ENCODE measurements around the gene SNRNP48. TPM values are rescaled to one million over a fixed set of nuclear protein-coding genes. Genes with fewer than 3 reads are reported as not detected.

Gene SNRNP48
- total RNA-seq, 1 experiment from 2014 or later = 7.7 TPM

- BruUV-seq (replicated peaks) = no TSS peak
- Histone ChIP-seq H2AFZ (ENCODE audit: low read length) (no peak overlapping the region), H3K36me3 (ENCODE audit: low read depth, low read length) (no peaks in the 10 kb centered on the region), H3K4me2 (ENCODE audit: low read length) (no peak overlapping the region), H3F3A (ENCODE audit: low read length, unreplicated experiment) (no peaks in the 10 kb centered on the region), H3K27ac (ENCODE audit: low read length) (no peak overlapping the region), H3K27me3 (ENCODE audit: low read length) (no peaks in the 10 kb centered on the region), H3K79me2 (ENCODE audit: low read length) (no peaks in the 10 kb centered on the region), H4K20me1 (ENCODE audit: low read length) (no peaks in the 10 kb centered on the region), H3K4me3 (ENCODE audit: low read length) (no peak overlapping the region), H3K9me2 (replicated peaks; ENCODE audit: low read length) (no peaks in the 10 kb centered on the region), H3K9ac (ENCODE audit: low read length) (no peak overlapping the region), H3K9me3 (ENCODE audit: low read length) (no peaks in the 10 kb centered on the region), H3K4me1 (ENCODE audit: insufficient read depth, low read length) (no peaks in the 10 kb centered on the region)
- ChIA-PET POLR2A (ENCODE audit: unreplicated experiment) (no interaction called here), CTCF (no interaction called here)
- TF ChIP-seq CTCF (conservative IDR thresholded peaks at IDR 0.05; ENCODE audit: low read depth, low read length) (no peak), EZH2phosphoT487 (IDR thresholded peaks at IDR 0.05; ENCODE audit: borderline replicate concordance, low read length) (no peak), EZH2 (IDR thresholded peaks at IDR 0.05; ENCODE audit: low read length, unreplicated experiment) (no peak)
- no peak for DNase-seq
- ATAC-seq = no peak
- intact Hi-C loops (cut with micrococcal nuclease) = no loop called here
Measured at GRCh38 chr6:7652957-7653356, 63.0 kb downstream of the SNRNP48 start.

- Histone ChIP-seq H2AFZ (ENCODE audit: low read length) (no peak overlapping the region), H3K9me2 (replicated peaks; ENCODE audit: low read length) (no peaks in the 10 kb centered on the region), H3K4me2 (ENCODE audit: low read length) (no peak overlapping the region), H3K79me2 (ENCODE audit: low read length) (no peaks in the 10 kb centered on the region), H3K27me3 (ENCODE audit: low read length) (no peaks in the 10 kb centered on the region), H3K4me1 (ENCODE audit: insufficient read depth, low read length) (no peaks in the 10 kb centered on the region), H3K4me3 (ENCODE audit: low read length) (no peak overlapping the region), H3K9me3 (ENCODE audit: low read length) (no peaks in the 10 kb centered on the region), H3F3A (ENCODE audit: low read length, unreplicated experiment) (no peaks in the 10 kb centered on the region), H3K27ac (ENCODE audit: low read length) (no peak overlapping the region), H3K36me3 (ENCODE audit: low read depth, low read length) (no peaks in the 10 kb centered on the region), H4K20me1 (ENCODE audit: low read length) (no peaks in the 10 kb centered on the region), H3K9ac (ENCODE audit: low read length) (no peak overlapping the region)
- DNase-seq (no peak), ATAC-seq (peak; percentile 46)
- POLR2A ChIA-PET (ENCODE audit: unreplicated experiment) = no interaction called here
- intact Hi-C loops (cut with micrococcal nuclease) = no loop called here
- no peak for TF ChIP-seq EZH2phosphoT487 (IDR thresholded peaks at IDR 0.05; ENCODE audit: borderline replicate concordance, low read length)
- TF ChIP-seq CTCF (conservative IDR thresholded peaks at IDR 0.05; ENCODE audit: low read depth, low read length) = no peak
- TF ChIP-seq EZH2 (IDR thresholded peaks at IDR 0.05; ENCODE audit: low read length, unreplicated experiment) = no peak
- BruUV-seq (replicated peaks) = no TSS peak
- CTCF ChIA-PET = no interaction called here
Measured at GRCh38 chr6:7656355-7656754, 66.4 kb downstream of the SNRNP48 start.

- ChIA-PET POLR2A (ENCODE audit: unreplicated experiment) (no interaction called here), CTCF (no interaction called here)
- Histone ChIP-seq H3K9me2 (replicated peaks; ENCODE audit: low read length) (no peaks in the 10 kb centered on the region), H2AFZ (ENCODE audit: low read length) (no peak overlapping the region), H3K36me3 (ENCODE audit: low read depth, low read length) (no peaks in the 10 kb centered on the region), H3K9ac (ENCODE audit: low read length) (no peak overlapping the region), H3K27me3 (ENCODE audit: low read length) (no peaks in the 10 kb centered on the region), H3K79me2 (ENCODE audit: low read length) (no peaks in the 10 kb centered on the region), H3K4me1 (ENCODE audit: insufficient read depth, low read length) (no peaks in the 10 kb centered on the region), H3K27ac (ENCODE audit: low read length) (no peak overlapping the region), H3K9me3 (ENCODE audit: low read length) (no peaks in the 10 kb centered on the region), H3K4me2 (ENCODE audit: low read length) (no peak overlapping the region), H4K20me1 (ENCODE audit: low read length) (no peaks in the 10 kb centered on the region), H3K4me3 (ENCODE audit: low read length) (no peak overlapping the region), H3F3A (ENCODE audit: low read length, unreplicated experiment) (no peaks in the 10 kb centered on the region)
- TF ChIP-seq EZH2 (IDR thresholded peaks at IDR 0.05; ENCODE audit: low read length, unreplicated experiment) (no peak), CTCF (conservative IDR thresholded peaks at IDR 0.05; ENCODE audit: low read depth, low read length) (no peak), EZH2phosphoT487 (IDR thresholded peaks at IDR 0.05; ENCODE audit: borderline replicate concordance, low read length) (no peak)
- ATAC-seq (no peak), DNase-seq (no peak)
- intact Hi-C loops (cut with micrococcal nuclease) = no loop called here
- no TSS peak for BruUV-seq (replicated peaks)
Measured at GRCh38 chr6:7658543-7658942, 68.5 kb downstream of the SNRNP48 start.

Measured in PC-3 (cell line).